Measurements from ENCODE around the gene RCOR3.

The RCOR3 gene

GRCh38 chr1:211353562-211354212 lies 94.5 kb downstream of the RCOR3 start:
- Histone ChIP-seq H3F3A (ENCODE audit: low read depth) (peaks cover 8% of the 10 kb centered on the region), H3K36me3 (ENCODE audit: insufficient read depth, low read length) (peaks cover 59% of the 10 kb centered on the region; the same call in 1 of the 2 replicates), H3K4me3 (ENCODE audit: low read length, poor library complexity, severe bottlenecking) (peak overlapping the region; percentile 30), H3K4me2 (ENCODE audit: low read depth, low read length, poor library complexity, severe bottlenecking) (peak overlapping the region; percentile 79), H3K9me3 (ENCODE audit: insufficient read depth, low read depth, low read length) (peaks cover 10% of the 10 kb centered on the region; the same call in 1 of the 2 replicates), H3K27me3 (ENCODE audit: insufficient read depth, low read length, poor library complexity, severe bottlenecking) (no peaks in the 10 kb centered on the region), H4K20me1 (ENCODE audit: insufficient read depth, low read length, poor library complexity, severe bottlenecking) (peaks cover 5% of the 10 kb centered on the region), H3K9ac (ENCODE audit: low read depth, low read length, poor library complexity, severe bottlenecking) (peak overlapping the region; percentile 56), H2AFZ (ENCODE audit: low read length) (no peak overlapping the region), H3K4me1 (ENCODE audit: insufficient read depth, low read length, poor library complexity, severe bottlenecking) (peaks cover 32% of the 10 kb centered on the region), H3K79me2 (ENCODE audit: insufficient read depth, low read length) (peaks cover 78% of the 10 kb centered on the region), H3K9me2 (replicated peaks; ENCODE audit: low read depth, low read length) (no peaks in the 10 kb centered on the region)
- TF ChIP-seq EZH2phosphoT487 (IDR thresholded peaks at IDR 0.05; ENCODE audit: borderline replicate concordance) (no peak), CTCF (conservative IDR thresholded peaks at IDR 0.05; ENCODE audit: low read length) (no peak)

GRCh38 chr1:211355873-211356272 lies 96.7 kb downstream of the RCOR3 start:
- Histone ChIP-seq H3F3A (ENCODE audit: low read depth) (peaks cover 8% of the 10 kb centered on the region), H3K9ac (ENCODE audit: low read depth, low read length, poor library complexity, severe bottlenecking) (no peak overlapping the region), H4K20me1 (ENCODE audit: insufficient read depth, low read length, poor library complexity, severe bottlenecking) (peaks cover 5% of the 10 kb centered on the region), H3K9me3 (ENCODE audit: insufficient read depth, low read depth, low read length) (peaks cover 10% of the 10 kb centered on the region; the same call in 1 of the 2 replicates), H3K4me3 (ENCODE audit: low read length, poor library complexity, severe bottlenecking) (no peak overlapping the region), H3K27me3 (ENCODE audit: insufficient read depth, low read length, poor library complexity, severe bottlenecking) (no peaks in the 10 kb centered on the region), H3K36me3 (ENCODE audit: insufficient read depth, low read length) (peaks cover 73% of the 10 kb centered on the region; the same call in 1 of the 2 replicates), H3K79me2 (ENCODE audit: insufficient read depth, low read length) (peaks cover 56% of the 10 kb centered on the region), H3K4me2 (ENCODE audit: low read depth, low read length, poor library complexity, severe bottlenecking) (no peak overlapping the region), H2AFZ (ENCODE audit: low read length) (no peak overlapping the region), H3K4me1 (ENCODE audit: insufficient read depth, low read length, poor library complexity, severe bottlenecking) (peaks cover 40% of the 10 kb centered on the region), H3K9me2 (replicated peaks; ENCODE audit: low read depth, low read length) (no peaks in the 10 kb centered on the region)
- no peak for TF ChIP-seq EZH2phosphoT487 (IDR thresholded peaks at IDR 0.05; ENCODE audit: borderline replicate concordance)
- TF ChIP-seq CTCF (conservative IDR thresholded peaks at IDR 0.05; ENCODE audit: low read length) = no peak

GRCh38 chr1:211356723-211357407 lies 97.7 kb downstream of the RCOR3 start:
- Histone ChIP-seq H4K20me1 (ENCODE audit: insufficient read depth, low read length, poor library complexity, severe bottlenecking) (peaks cover 5% of the 10 kb centered on the region), H3K9ac (ENCODE audit: low read depth, low read length, poor library complexity, severe bottlenecking) (no peak overlapping the region), H3K4me2 (ENCODE audit: low read depth, low read length, poor library complexity, severe bottlenecking) (no peak overlapping the region), H3K4me3 (ENCODE audit: low read length, poor library complexity, severe bottlenecking) (no peak overlapping the region), H2AFZ (ENCODE audit: low read length) (no peak overlapping the region), H3K4me1 (ENCODE audit: insufficient read depth, low read length, poor library complexity, severe bottlenecking) (peaks cover 37% of the 10 kb centered on the region), H3K79me2 (ENCODE audit: insufficient read depth, low read length) (peaks cover 46% of the 10 kb centered on the region), H3K9me2 (replicated peaks; ENCODE audit: low read depth, low read length) (no peaks in the 10 kb centered on the region), H3K36me3 (ENCODE audit: insufficient read depth, low read length) (peaks cover 78% of the 10 kb centered on the region), H3F3A (ENCODE audit: low read depth) (peaks cover 8% of the 10 kb centered on the region), H3K27me3 (ENCODE audit: insufficient read depth, low read length, poor library complexity, severe bottlenecking) (no peaks in the 10 kb centered on the region), H3K9me3 (ENCODE audit: insufficient read depth, low read depth, low read length) (peaks cover 3% of the 10 kb centered on the region; the same call in 1 of the 2 replicates)
- TF ChIP-seq EZH2phosphoT487 (IDR thresholded peaks at IDR 0.05; ENCODE audit: borderline replicate concordance) (no peak), CTCF (conservative IDR thresholded peaks at IDR 0.05; ENCODE audit: low read length) (no peak)
